ENCODE results near the gene KNDC1.
A peak's percentile ranks its signal among the peaks of the same experiment; 100 is the strongest.

KNDC1 gene

GRCh38 chr10:133257489-133258065 lies 97.6 kb downstream of the KNDC1 start:
- H3K9ac ChIP-seq (ENCODE audit: low read length) = no peak overlapping the region
- no peak overlapping the region for H3K4me3 ChIP-seq (ENCODE audit: low read depth, low read length)
- peak; percentile 13 to 52 for DNase-seq
- H2AFZ ChIP-seq (ENCODE audit: insufficient read depth, low read length, poor library complexity) = no peak overlapping the region
- peaks cover 4% of the 10 kb centered on the region for H3K79me1 ChIP-seq (ENCODE audit: low read length)
- no CpG with 5 or more reads among the region's 27 CpGs for WGBS (ENCODE audit: extremely low coverage, insufficient coverage, insufficient read length)
- no peak overlapping the region for H3K18ac ChIP-seq (ENCODE audit: low read length)
- no peak overlapping the region for H2AK5ac ChIP-seq (ENCODE audit: low read length)
- H3K27me3 ChIP-seq (ENCODE audit: insufficient read depth, low read length) = no peaks in the 10 kb centered on the region
- H4K91ac ChIP-seq (ENCODE audit: low read depth, low read length) = no peak overlapping the region
- no peak overlapping the region for H3K4ac ChIP-seq (ENCODE audit: low read depth, low read length)
- no peak overlapping the region for H2BK120ac ChIP-seq (ENCODE audit: insufficient read depth, low read length, poor library complexity)
- no peak overlapping the region for H2BK5ac ChIP-seq (ENCODE audit: low read depth, low read length, poor library complexity)
- H4K8ac ChIP-seq (ENCODE audit: low read depth, low read length) = no peak overlapping the region
- peaks cover 2% of the 10 kb centered on the region for H3K79me2 ChIP-seq (ENCODE audit: control insufficient read depth, insufficient read depth, low read length, poor library complexity)
- no peaks in the 10 kb centered on the region for H3K36me3 ChIP-seq (ENCODE audit: control insufficient read depth in 1 of 2, insufficient read depth in 2 of 2, low read length in 2 of 2)
- H3K27ac ChIP-seq (ENCODE audit: low read depth, low read length) = no peak overlapping the region
- peak overlapping the region; percentile 16 for H3K4me2 ChIP-seq (ENCODE audit: low read length)
- no peak overlapping the region for H2BK12ac ChIP-seq (ENCODE audit: low read length)
- peaks cover 4 to 6% of the 10 kb centered on the region in 2 experiments for H3K4me1 ChIP-seq (ENCODE audit: control insufficient read depth in 1 of 2, insufficient read depth in 2 of 2, low read length in 2 of 2)
- no peak overlapping the region for H4K12ac ChIP-seq (ENCODE audit: low read depth, low read length)
- no peak overlapping the region for H3K23ac ChIP-seq (ENCODE audit: low read length)
- no peak overlapping the region for H3K14ac ChIP-seq (ENCODE audit: low read length)
- peaks cover 2% of the 10 kb centered on the region for H3K9me3 ChIP-seq (ENCODE audit: insufficient read depth, low read depth, low read length)

- H2AFZ ChIP-seq (ENCODE audit: insufficient read depth, low read length, poor library complexity) = no peak overlapping the region
- no peak overlapping the region for H3K4me3 ChIP-seq (ENCODE audit: low read depth, low read length)
- H4K91ac ChIP-seq (ENCODE audit: low read depth, low read length) = no peak overlapping the region
- DNase-seq = no peak
- no peak overlapping the region for H4K12ac ChIP-seq (ENCODE audit: low read depth, low read length)
- no peak overlapping the region for H2BK5ac ChIP-seq (ENCODE audit: low read depth, low read length, poor library complexity)
- no peak overlapping the region for H2BK120ac ChIP-seq (ENCODE audit: insufficient read depth, low read length, poor library complexity)
- H3K27ac ChIP-seq (ENCODE audit: low read depth, low read length) = no peak overlapping the region
- no peaks in the 10 kb centered on the region for H3K36me3 ChIP-seq (ENCODE audit: control insufficient read depth in 1 of 2, insufficient read depth in 2 of 2, low read length in 2 of 2)
- H3K4me2 ChIP-seq (ENCODE audit: low read length) = no peak overlapping the region
- H2BK12ac ChIP-seq (ENCODE audit: low read length) = no peak overlapping the region
- H3K4me1 ChIP-seq (ENCODE audit: control insufficient read depth in 1 of 2, insufficient read depth in 2 of 2, low read length in 2 of 2) = peaks cover 4 to 6% of the 10 kb centered on the region in 2 experiments
- peaks cover 4% of the 10 kb centered on the region for H3K79me1 ChIP-seq (ENCODE audit: low read length)
- H3K14ac ChIP-seq (ENCODE audit: low read length) = no peak overlapping the region
- WGBS (ENCODE audit: extremely low coverage, insufficient coverage, insufficient read length) = no CpG with 5 or more reads among the region's 21 CpGs
- H3K9ac ChIP-seq (ENCODE audit: low read length) = no peak overlapping the region
- H3K79me2 ChIP-seq (ENCODE audit: control insufficient read depth, insufficient read depth, low read length, poor library complexity) = peaks cover 2% of the 10 kb centered on the region
- H3K9me3 ChIP-seq (ENCODE audit: insufficient read depth, low read depth, low read length) = peaks cover 2% of the 10 kb centered on the region
- no peak overlapping the region for H3K18ac ChIP-seq (ENCODE audit: low read length)
- H2AK5ac ChIP-seq (ENCODE audit: low read length) = no peak overlapping the region
- no peak overlapping the region for H3K4ac ChIP-seq (ENCODE audit: low read depth, low read length)
- no peaks in the 10 kb centered on the region for H3K27me3 ChIP-seq (ENCODE audit: insufficient read depth, low read length)
- H4K8ac ChIP-seq (ENCODE audit: low read depth, low read length) = no peak overlapping the region
- no peak overlapping the region for H3K23ac ChIP-seq (ENCODE audit: low read length)
Observed at GRCh38 chr10:133258066-133258817, 98.2 kb downstream of the KNDC1 start.

- no peak overlapping the region for H3K4me3 ChIP-seq (ENCODE audit: low read depth, low read length)
- H2BK120ac ChIP-seq (ENCODE audit: insufficient read depth, low read length, poor library complexity) = no peak overlapping the region
- no CpG with 5 or more reads among the region's 24 CpGs for WGBS (ENCODE audit: extremely low coverage, insufficient coverage, insufficient read length)
- no peak overlapping the region for H4K91ac ChIP-seq (ENCODE audit: low read depth, low read length)
- H3K9me3 ChIP-seq (ENCODE audit: insufficient read depth, low read depth, low read length) = peaks cover 2% of the 10 kb centered on the region
- H4K12ac ChIP-seq (ENCODE audit: low read depth, low read length) = no peak overlapping the region
- H3K4ac ChIP-seq (ENCODE audit: low read depth, low read length) = no peak overlapping the region
- no peak overlapping the region for H3K27ac ChIP-seq (ENCODE audit: low read depth, low read length)
- H2AFZ ChIP-seq (ENCODE audit: insufficient read depth, low read length, poor library complexity) = no peak overlapping the region
- H3K36me3 ChIP-seq (ENCODE audit: control insufficient read depth in 1 of 2, insufficient read depth in 2 of 2, low read length in 2 of 2) = no peaks in the 10 kb centered on the region
- peaks cover 4% of the 10 kb centered on the region for H3K79me1 ChIP-seq (ENCODE audit: low read length)
- H3K79me2 ChIP-seq (ENCODE audit: control insufficient read depth, insufficient read depth, low read length, poor library complexity) = peaks cover 2% of the 10 kb centered on the region
- H3K4me1 ChIP-seq (ENCODE audit: control insufficient read depth in 1 of 2, insufficient read depth in 2 of 2, low read length in 2 of 2) = peaks cover 4 to 6% of the 10 kb centered on the region in 2 experiments
- H2AK5ac ChIP-seq (ENCODE audit: low read length) = no peak overlapping the region
- no peak overlapping the region for H2BK5ac ChIP-seq (ENCODE audit: low read depth, low read length, poor library complexity)
- no peak overlapping the region for H3K4me2 ChIP-seq (ENCODE audit: low read length)
- H3K27me3 ChIP-seq (ENCODE audit: insufficient read depth, low read length) = no peaks in the 10 kb centered on the region
- no peak overlapping the region for H3K18ac ChIP-seq (ENCODE audit: low read length)
- H2BK12ac ChIP-seq (ENCODE audit: low read length) = no peak overlapping the region
- H4K8ac ChIP-seq (ENCODE audit: low read depth, low read length) = no peak overlapping the region
- H3K14ac ChIP-seq (ENCODE audit: low read length) = no peak overlapping the region
- H3K9ac ChIP-seq (ENCODE audit: low read length) = no peak overlapping the region
- no peak overlapping the region for H3K23ac ChIP-seq (ENCODE audit: low read length)
- peak; percentile 55 to 62 for DNase-seq
Observed at GRCh38 chr10:133258818-133259601, 99.0 kb downstream of the KNDC1 start.

DNA sequence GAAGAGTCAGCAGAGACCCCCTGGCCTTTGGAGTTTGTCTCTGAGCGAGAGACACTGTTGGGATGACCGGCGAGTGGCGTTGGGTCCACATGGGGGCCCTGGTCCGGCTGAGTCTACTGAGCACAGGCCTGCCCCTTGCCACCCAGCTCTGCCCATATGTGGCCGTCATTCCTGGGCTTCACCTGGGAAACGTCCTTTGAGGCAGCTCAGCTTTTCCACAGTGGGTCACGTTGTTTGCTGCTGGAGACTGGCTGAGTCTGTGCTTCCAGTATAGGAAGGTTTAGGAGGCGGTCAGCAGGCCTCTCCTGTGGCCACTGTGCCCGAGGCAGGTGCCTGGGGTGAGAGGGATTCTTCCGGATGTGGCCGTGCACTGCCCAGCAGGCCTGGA lies 99.6 kb downstream of the KNDC1 start:
- H3K9me3 ChIP-seq (ENCODE audit: insufficient read depth, low read depth, low read length) = peaks cover 2% of the 10 kb centered on the region
- no peak overlapping the region for H3K4me2 ChIP-seq (ENCODE audit: low read length)
- H2BK120ac ChIP-seq (ENCODE audit: insufficient read depth, low read length, poor library complexity) = no peak overlapping the region
- no peak overlapping the region for H4K91ac ChIP-seq (ENCODE audit: low read depth, low read length)
- peaks cover 2% of the 10 kb centered on the region for H3K79me2 ChIP-seq (ENCODE audit: control insufficient read depth, insufficient read depth, low read length, poor library complexity)
- H3K9ac ChIP-seq (ENCODE audit: low read length) = no peak overlapping the region
- H2AFZ ChIP-seq (ENCODE audit: insufficient read depth, low read length, poor library complexity) = no peak overlapping the region
- H3K4me3 ChIP-seq (ENCODE audit: low read depth, low read length) = no peak overlapping the region
- H3K36me3 ChIP-seq (ENCODE audit: control insufficient read depth in 1 of 2, insufficient read depth in 2 of 2, low read length in 2 of 2) = no peaks in the 10 kb centered on the region
- DNase-seq = no peak
- peaks cover 4 to 6% of the 10 kb centered on the region in 2 experiments for H3K4me1 ChIP-seq (ENCODE audit: control insufficient read depth in 1 of 2, insufficient read depth in 2 of 2, low read length in 2 of 2)
- H2AK5ac ChIP-seq (ENCODE audit: low read length) = no peak overlapping the region
- no peak overlapping the region for H2BK5ac ChIP-seq (ENCODE audit: low read depth, low read length, poor library complexity)
- no peak overlapping the region for H3K27ac ChIP-seq (ENCODE audit: low read depth, low read length)
- no peak overlapping the region for H3K23ac ChIP-seq (ENCODE audit: low read length)
- no peak overlapping the region for H2BK12ac ChIP-seq (ENCODE audit: low read length)
- peaks cover 4% of the 10 kb centered on the region for H3K79me1 ChIP-seq (ENCODE audit: low read length)
- H3K27me3 ChIP-seq (ENCODE audit: insufficient read depth, low read length) = no peaks in the 10 kb centered on the region
- no peak overlapping the region for H4K8ac ChIP-seq (ENCODE audit: low read depth, low read length)
- H3K4ac ChIP-seq (ENCODE audit: low read depth, low read length) = no peak overlapping the region
- no CpG with 5 or more reads among the region's 12 CpGs for WGBS (ENCODE audit: extremely low coverage, insufficient coverage, insufficient read length)
- no peak overlapping the region for H3K14ac ChIP-seq (ENCODE audit: low read length)
- no peak overlapping the region for H3K18ac ChIP-seq (ENCODE audit: low read length)
- H4K12ac ChIP-seq (ENCODE audit: low read depth, low read length) = no peak overlapping the region

Measured in trophoblast cell (in vitro differentiated cells and primary cell).